ENCODE results near the gene C9orf85.
"Not testable (repeated sequence)": the region's sequence is repeated elsewhere in the genome, so short reads cannot be mapped to it uniquely, and the experiment has no call there.

Gene C9orf85

DNA sequence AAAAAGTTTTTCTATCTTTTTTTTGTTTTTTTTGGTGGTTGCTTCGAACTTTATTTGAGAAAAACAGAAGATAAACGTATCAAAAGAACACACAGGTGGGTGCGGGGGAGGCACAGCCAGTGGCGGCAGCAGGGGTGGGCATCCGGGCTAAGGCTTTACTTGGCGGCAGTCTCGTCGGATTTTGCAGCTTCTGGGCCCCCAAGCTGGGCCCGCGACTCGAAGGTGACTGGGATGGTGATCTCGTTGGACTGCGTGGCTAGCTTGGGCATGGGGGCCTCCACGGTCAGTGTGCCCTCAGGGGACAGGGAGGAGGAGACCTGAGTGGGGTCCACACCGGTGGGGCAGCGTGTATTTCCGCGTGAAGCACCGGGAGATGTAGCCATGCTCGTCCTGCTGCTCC is 96.3 kb downstream of the C9orf85 start:
- DNase-seq (ENCODE audit: low spot score), result not testable (repeated sequence)

DNA sequence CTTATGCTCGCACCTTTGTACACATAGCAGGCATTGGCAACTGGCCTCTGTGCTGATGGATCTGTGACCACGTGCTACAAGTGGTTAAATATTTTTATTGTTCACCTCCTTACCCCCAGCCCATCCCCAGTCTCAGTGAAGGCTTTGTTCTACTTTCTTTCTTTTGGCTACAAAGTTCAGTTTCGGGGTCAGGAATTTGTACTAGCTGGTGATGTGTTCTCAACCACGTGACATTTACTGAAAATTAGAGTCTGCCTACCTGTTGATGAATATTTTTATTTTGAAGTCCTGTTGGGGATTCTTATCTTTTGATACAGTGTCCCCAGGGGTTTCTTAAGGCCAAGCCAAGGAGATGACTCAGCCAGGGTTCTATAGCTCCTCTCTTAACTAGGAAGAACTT is 101.2 kb downstream of the C9orf85 start:
- DNase-seq (ENCODE audit: low spot score), result no peak

DNA sequence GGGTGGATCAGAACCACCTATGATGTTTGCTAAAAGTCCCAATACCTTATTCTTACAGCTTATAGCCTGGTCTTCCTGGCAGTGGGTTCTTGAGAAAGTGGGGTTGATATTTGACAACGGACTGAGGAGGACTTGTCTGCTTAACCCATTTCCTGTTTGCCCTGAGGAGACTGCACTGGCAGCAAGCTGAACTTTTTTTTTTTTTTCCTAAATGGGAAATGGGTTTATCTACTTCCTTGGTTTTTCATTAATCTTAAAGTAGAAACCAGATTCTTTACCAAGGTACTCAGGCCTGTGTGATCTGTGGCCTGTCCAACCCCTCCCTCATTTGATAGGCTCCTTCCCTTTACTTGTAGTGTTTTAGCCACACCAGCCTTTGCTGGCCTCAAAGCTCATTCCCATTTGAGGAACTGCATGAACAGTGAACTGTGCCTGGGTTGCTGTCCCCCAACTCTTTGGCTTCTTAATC is 101.9 kb downstream of the C9orf85 start:
- no peak for DNase-seq (ENCODE audit: low spot score)

DNA sequence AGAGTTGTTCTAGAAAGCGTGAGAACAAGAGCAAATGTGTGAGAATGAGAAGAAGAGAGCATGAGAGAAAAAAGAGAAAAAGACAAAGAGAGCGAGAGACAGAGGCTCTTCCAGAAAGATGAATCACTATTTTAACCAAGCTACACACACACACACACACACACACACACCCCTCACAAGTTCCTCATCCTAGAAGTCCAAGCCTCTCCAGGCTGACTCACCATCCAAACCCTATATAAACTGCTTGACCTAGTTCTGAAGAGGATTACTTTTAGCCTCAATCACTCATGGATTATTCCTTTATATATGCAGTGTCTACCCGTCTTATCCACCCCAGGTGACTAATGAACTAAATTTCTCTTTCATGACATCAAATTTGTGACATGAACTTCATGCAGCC is 111.4 kb downstream of the C9orf85 start:
- no peak for DNase-seq (ENCODE audit: low spot score)

Data from CD4-positive, alpha-beta T cell treated with Interleukin-15 for 4 hours (primary cell).